NCI-H146 (cell line): Measurements from ENCODE around the gene SSPN.
"Not testable (repeated sequence)": the region's sequence is repeated elsewhere in the genome, so short reads cannot be mapped to it uniquely, and the experiment has no call there.

Source experiments
- DNase-seq: peaks from one replicate; lab custom pipeline; 2025; lab: John Stamatoyannopoulos, UW

Gene SSPN

GRCh38 chr12:26229910-26230309 lies 34.5 kb downstream of the SSPN start:
- DNase-seq = no peak

- no peak for DNase-seq
These were observed 36.1 kb downstream of the SSPN start for GRCh38 chr12:26231470-26231869.

- DNase-seq = no peak
These were observed 36.5 kb downstream of the SSPN start for GRCh38 chr12:26231921-26232320.

GRCh38 chr12:26233631-26234030 lies 38.3 kb downstream of the SSPN start:
- DNase-seq = no peak

GRCh38 chr12:26235465-26235864 lies 40.1 kb downstream of the SSPN start:
- not testable (repeated sequence) for DNase-seq

GRCh38 chr12:26238341-26239121 lies 43.2 kb downstream of the SSPN start:
- no peak for DNase-seq

- DNase-seq = no peak
These were observed 43.9 kb downstream of the SSPN start for GRCh38 chr12:26239122-26239851.

- no peak for DNase-seq
These were observed 44.8 kb downstream of the SSPN start for GRCh38 chr12:26239852-26240815.

GRCh38 chr12:26241080-26241479 lies 45.7 kb downstream of the SSPN start:
- DNase-seq = no peak

GRCh38 chr12:26242683-26243082 lies 47.3 kb downstream of the SSPN start:
- no peak for DNase-seq

- DNase-seq = no peak
These were observed 49.1 kb downstream of the SSPN start for GRCh38 chr12:26244503-26244902.

- DNase-seq = no peak
These were observed 50.0 kb downstream of the SSPN start for GRCh38 chr12:26245175-26245942.

- DNase-seq = no peak
These were observed 51.3 kb downstream of the SSPN start for GRCh38 chr12:26246483-26247164.

GRCh38 chr12:26247873-26248272 lies 52.5 kb downstream of the SSPN start:
- no peak for DNase-seq

- no peak for DNase-seq
These were observed 55.4 kb downstream of the SSPN start for GRCh38 chr12:26250801-26251200.

- DNase-seq = no peak
These were observed 56.2 kb downstream of the SSPN start for GRCh38 chr12:26251600-26251999.

- no peak for DNase-seq
These were observed 57.6 kb downstream of the SSPN start for GRCh38 chr12:26252946-26253345.

GRCh38 chr12:26255893-26256645 lies 60.7 kb downstream of the SSPN start:
- DNase-seq = no peak

- no peak for DNase-seq
These were observed 69.0 kb downstream of the SSPN start for GRCh38 chr12:26264215-26264838.

- no peak for DNase-seq
These were observed 70.2 kb downstream of the SSPN start for GRCh38 chr12:26265606-26266005.
